HG03354 (cell line): Measurements from ENCODE around the gene ARFIP2.
A peak's percentile ranks its signal among the peaks of the same experiment; 100 is the strongest.

ENCODE experiments used
- ATAC-seq: cut with Tn5 transposase; IDR thresholded peaks from one replicate; pipeline ENCODE4 v1.9.1; 2021; ENCODE audit warnings: mild to moderate bottlenecking; ENCODE audit not compliant: unreplicated experiment, poor library complexity, severe bottlenecking

ARFIP2 gene

GRCh38 chr11:6453152-6453551 is 28.0 kb downstream of the ARFIP2 start:
- no peak for ATAC-seq

GRCh38 chr11:6452219-6452618 is 28.9 kb downstream of the ARFIP2 start:
- no peak for ATAC-seq

GRCh38 chr11:6448574-6448973 is 32.6 kb downstream of the ARFIP2 start:
- no peak for ATAC-seq

- ATAC-seq, result peak; percentile 88
Observed at GRCh38 chr11:6443269-6444003, 37.7 kb downstream of the ARFIP2 start.

- ATAC-seq, result no peak
Observed at GRCh38 chr11:6442441-6442840, 38.7 kb downstream of the ARFIP2 start.

GRCh38 chr11:6440906-6441358 is 40.2 kb downstream of the ARFIP2 start, which contains the start of gene HPX:
TSS of gene HPX (minus strand) at chr11:6440987. CDS start at chr11:6440963, 24 bp downstream.
- no peak for ATAC-seq

- no peak for ATAC-seq
Observed at GRCh38 chr11:6438979-6439571, 42.1 kb downstream of the ARFIP2 start.

- no peak for ATAC-seq
Observed at GRCh38 chr11:6437993-6438392, 43.1 kb downstream of the ARFIP2 start.

- no peak for ATAC-seq
Observed at GRCh38 chr11:6437423-6437822, 43.7 kb downstream of the ARFIP2 start.

GRCh38 chr11:6433998-6434660 is 47.0 kb downstream of the ARFIP2 start:
- peak; percentile 57 for ATAC-seq

GRCh38 chr11:6431861-6432260 is 49.3 kb downstream of the ARFIP2 start:
- no peak for ATAC-seq

GRCh38 chr11:6427516-6427915 is 53.6 kb downstream of the ARFIP2 start:
- ATAC-seq, result no peak
